Measurements from ENCODE around the gene NRIP1. TPM values are rescaled to one million over a fixed set of nuclear protein-coding genes. Genes with fewer than 3 reads are reported as not detected.

NRIP1 gene
- total RNA-seq, 1 experiment from 2014 or later, result 19.1 TPM

- ATAC-seq, result no peak
These were observed 82.5 kb downstream of the NRIP1 start for GRCh38 chr21:14982336-14982735.

DNA sequence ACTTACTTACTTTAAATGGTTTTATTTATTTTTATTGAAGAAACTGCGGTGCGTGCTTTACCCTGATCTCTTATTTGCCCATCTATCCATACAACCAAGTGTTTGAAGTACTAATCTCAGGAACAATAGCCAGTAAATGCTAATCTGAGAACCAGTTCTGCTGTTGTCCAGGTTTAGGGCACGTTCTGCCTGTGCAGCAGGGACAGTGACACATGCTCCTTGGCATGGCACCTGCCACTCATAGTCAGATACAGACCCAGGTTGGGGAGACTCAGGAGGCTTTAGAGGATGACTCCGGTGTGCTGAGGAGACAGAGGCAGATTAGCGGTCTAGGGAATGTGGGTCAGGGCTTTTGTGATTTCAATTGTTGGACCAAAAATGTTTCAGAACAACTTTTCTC, 83.6 kb downstream of the NRIP1 start:
- intact Hi-C loops (cut with micrococcal nuclease; ENCODE audit: unreplicated experiment) (no loop called here), in situ Hi-C loops (cut with HindIII; ENCODE audit: low pct_unique_long_range_greater_than_20kb, low sequenced_read_pairs) (no loop called here)
- no peak overlapping the region for H3K4me3 ChIP-seq (ENCODE audit: low read depth in 2 of 2, low read length in 2 of 2)
- H3K27me3 ChIP-seq (ENCODE audit: control insufficient read depth, insufficient read depth, low read length), result no peaks in the 10 kb centered on the region
- POLR2A ChIA-PET, result no interaction called here
- no peak for DNase-seq (ENCODE audit: low read depth, low spot score)
- CTCF ChIA-PET, result no interaction called here
- H3K9me3 ChIP-seq (ENCODE audit: control insufficient read depth, insufficient read depth, low read depth, low read length), result no peaks in the 10 kb centered on the region
- H3K27ac ChIP-seq (ENCODE audit: low read length), result no peak overlapping the region
- TF ChIP-seq, protein P1, sequence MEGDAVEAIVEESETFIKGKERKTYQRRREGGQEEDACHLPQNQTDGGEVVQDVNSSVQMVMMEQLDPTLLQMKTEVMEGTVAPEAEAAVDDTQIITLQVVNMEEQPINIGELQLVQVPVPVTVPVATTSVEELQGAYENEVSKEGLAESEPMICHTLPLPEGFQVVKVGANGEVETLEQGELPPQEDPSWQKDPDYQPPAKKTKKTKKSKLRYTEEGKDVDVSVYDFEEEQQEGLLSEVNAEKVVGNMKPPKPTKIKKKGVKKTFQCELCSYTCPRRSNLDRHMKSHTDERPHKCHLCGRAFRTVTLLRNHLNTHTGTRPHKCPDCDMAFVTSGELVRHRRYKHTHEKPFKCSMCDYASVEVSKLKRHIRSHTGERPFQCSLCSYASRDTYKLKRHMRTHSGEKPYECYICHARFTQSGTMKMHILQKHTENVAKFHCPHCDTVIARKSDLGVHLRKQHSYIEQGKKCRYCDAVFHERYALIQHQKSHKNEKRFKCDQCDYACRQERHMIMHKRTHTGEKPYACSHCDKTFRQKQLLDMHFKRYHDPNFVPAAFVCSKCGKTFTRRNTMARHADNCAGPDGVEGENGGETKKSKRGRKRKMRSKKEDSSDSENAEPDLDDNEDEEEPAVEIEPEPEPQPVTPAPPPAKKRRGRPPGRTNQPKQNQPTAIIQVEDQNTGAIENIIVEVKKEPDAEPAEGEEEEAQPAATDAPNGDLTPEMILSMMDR (IDR thresholded peaks at IDR 0.05), result no peak
- TF ChIP-seq SIN3A (IDR thresholded peaks at IDR 0.05; ENCODE audit: borderline replicate concordance, insufficient read depth, low read depth, low read length) (no peak), REST (IDR thresholded peaks at IDR 0.05; ENCODE audit: insufficient read depth in 1 of 2, low read depth in 2 of 2, low read length in 1 of 2) (no peak), TCF7L2 (IDR thresholded peaks at IDR 0.05; ENCODE audit: low read depth, low read length) (no peak), POLR2AphosphoS5 (IDR thresholded peaks at IDR 0.05; ENCODE audit: low read depth, low read length) (no peak)
- no peaks in the 10 kb centered on the region for H3K36me3 ChIP-seq (ENCODE audit: control insufficient read depth, insufficient read depth, low read length)
- BruUV-seq (replicated peaks), result no TSS peak
- ATAC-seq, result no peak
- no peaks in the 10 kb centered on the region for H3K4me1 ChIP-seq (ENCODE audit: control insufficient read depth, insufficient read depth, low read length)

More at GRCh38 chr21:14982336-14982735, 82.5 kb downstream of the NRIP1 start:
- no peaks in the 10 kb centered on the region for H3K36me3 ChIP-seq (ENCODE audit: control insufficient read depth, insufficient read depth, low read length)
- in situ Hi-C loops (cut with HindIII; ENCODE audit: low pct_unique_long_range_greater_than_20kb, low sequenced_read_pairs), result no loop called here
- intact Hi-C loops (cut with micrococcal nuclease; ENCODE audit: unreplicated experiment), result no loop called here
- BruUV-seq (replicated peaks), result no TSS peak
- POLR2A ChIA-PET, result no interaction called here
- TF ChIP-seq POLR2AphosphoS5 (IDR thresholded peaks at IDR 0.05; ENCODE audit: low read depth, low read length) (no peak), TCF7L2 (IDR thresholded peaks at IDR 0.05; ENCODE audit: low read depth, low read length) (no peak), SIN3A (IDR thresholded peaks at IDR 0.05; ENCODE audit: borderline replicate concordance, insufficient read depth, low read depth, low read length) (no peak)
- H3K4me1 ChIP-seq (ENCODE audit: control insufficient read depth, insufficient read depth, low read length), result no peaks in the 10 kb centered on the region
- no peak overlapping the region for H3K27ac ChIP-seq (ENCODE audit: low read length)
- no peaks in the 10 kb centered on the region for H3K9me3 ChIP-seq (ENCODE audit: control insufficient read depth, insufficient read depth, low read depth, low read length)
- no peak overlapping the region for H3K4me3 ChIP-seq (ENCODE audit: low read depth in 2 of 2, low read length in 2 of 2)
- H3K27me3 ChIP-seq (ENCODE audit: control insufficient read depth, insufficient read depth, low read length), result no peaks in the 10 kb centered on the region
- no peak for DNase-seq (ENCODE audit: low read depth, low spot score)
- CTCF ChIA-PET, result no interaction called here

DNA sequence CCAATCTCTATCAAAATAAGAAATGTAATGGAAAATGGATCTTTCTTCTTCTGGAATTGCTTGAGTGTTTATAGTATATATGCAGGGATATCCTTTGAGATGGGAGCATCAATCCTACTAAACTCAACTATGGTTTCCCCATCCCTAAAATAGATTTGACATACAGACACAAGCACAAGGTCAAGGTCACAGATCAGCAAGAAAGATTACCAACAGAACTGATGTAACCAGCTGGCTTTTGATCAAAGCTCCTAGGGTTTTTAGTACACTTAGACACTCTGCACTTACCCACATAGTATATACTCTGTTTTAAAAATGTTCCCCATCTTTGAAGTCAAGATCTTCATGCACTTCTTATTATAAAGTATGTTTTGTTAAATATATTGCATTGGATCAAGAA, 85.5 kb downstream of the NRIP1 start:
- no TSS peak for BruUV-seq (replicated peaks)
- TF ChIP-seq, protein P1 (IDR thresholded peaks at IDR 0.05), result no peak
- TF ChIP-seq TCF7L2 (IDR thresholded peaks at IDR 0.05; ENCODE audit: low read depth, low read length) (no peak), POLR2AphosphoS5 (IDR thresholded peaks at IDR 0.05; ENCODE audit: low read depth, low read length) (no peak), SIN3A (IDR thresholded peaks at IDR 0.05; ENCODE audit: borderline replicate concordance, insufficient read depth, low read depth, low read length) (no peak), REST (IDR thresholded peaks at IDR 0.05; ENCODE audit: insufficient read depth in 1 of 2, low read depth in 2 of 2, low read length in 1 of 2) (no peak)
- H3K4me3 ChIP-seq (ENCODE audit: low read depth in 2 of 2, low read length in 2 of 2), result no peak overlapping the region
- no peaks in the 10 kb centered on the region for H3K9me3 ChIP-seq (ENCODE audit: control insufficient read depth, insufficient read depth, low read depth, low read length)
- H3K4me1 ChIP-seq (ENCODE audit: control insufficient read depth, insufficient read depth, low read length), result no peaks in the 10 kb centered on the region
- H3K27ac ChIP-seq (ENCODE audit: low read length), result no peak overlapping the region
- ChIA-PET CTCF (no interaction called here), POLR2A (no interaction called here)
- no peaks in the 10 kb centered on the region for H3K36me3 ChIP-seq (ENCODE audit: control insufficient read depth, insufficient read depth, low read length)
- intact Hi-C loops (cut with micrococcal nuclease; ENCODE audit: unreplicated experiment) (no loop called here), in situ Hi-C loops (cut with HindIII; ENCODE audit: low pct_unique_long_range_greater_than_20kb, low sequenced_read_pairs) (no loop called here)
- H3K27me3 ChIP-seq (ENCODE audit: control insufficient read depth, insufficient read depth, low read length), result no peaks in the 10 kb centered on the region
- DNase-seq (ENCODE audit: low read depth, low spot score) (no peak), ATAC-seq (no peak)
